ENCODE measurements around the gene SRRM4. TPM values are rescaled to one million over a fixed set of nuclear protein-coding genes. Genes with fewer than 3 reads are reported as not detected.

SRRM4 gene
- not detected in 2 replicates for total RNA-seq

GRCh38 chr12:118981285-118982211 is at the start of gene SRRM4:
Gene SRRM4 (plus strand): TSS chr12:118981541. CDS start chr12:118981883, 342 bp downstream.
- H3K27ac Mint-ChIP-seq, result no peak within 1 kb of the TSS
- no peaks in the 10 kb centered on the region for H3K9me3 Mint-ChIP-seq
- H3K4me3 Mint-ChIP-seq, result no peak within 1 kb of the TSS
- intact Hi-C loops (cut with micrococcal nuclease), result no loop called here
- H3K36me3 Mint-ChIP-seq (ENCODE audit: low read depth), result no peaks in the 10 kb centered on the region
- peak; percentile 64 for DNase-seq
- H3K4me1 Mint-ChIP-seq, result no peaks in the 10 kb centered on the region
- H3K27me3 Mint-ChIP-seq, result peaks cover 23% of the 10 kb centered on the region

- no peaks in the 10 kb centered on the region for H3K27me3 Mint-ChIP-seq
- H3K9me3 Mint-ChIP-seq, result no peaks in the 10 kb centered on the region
- no peaks in the 10 kb centered on the region for H3K4me1 Mint-ChIP-seq
- no peak overlapping the region for H3K27ac Mint-ChIP-seq
- no peak for DNase-seq
- no peak overlapping the region for H3K4me3 Mint-ChIP-seq
- intact Hi-C loops (cut with micrococcal nuclease), result no loop called here
- no peaks in the 10 kb centered on the region for H3K36me3 Mint-ChIP-seq (ENCODE audit: low read depth)
Observed at GRCh38 chr12:118946256-118946655, 35.1 kb upstream of the SRRM4 start.

- DNase-seq, result no peak
- H3K27ac Mint-ChIP-seq, result no peak overlapping the region
- no peaks in the 10 kb centered on the region for H3K36me3 Mint-ChIP-seq (ENCODE audit: low read depth)
- H3K27me3 Mint-ChIP-seq, result no peaks in the 10 kb centered on the region
- H3K9me3 Mint-ChIP-seq, result no peaks in the 10 kb centered on the region
- intact Hi-C loops (cut with micrococcal nuclease), result no loop called here
- H3K4me1 Mint-ChIP-seq, result no peaks in the 10 kb centered on the region
- no peak overlapping the region for H3K4me3 Mint-ChIP-seq
Observed at GRCh38 chr12:118958520-118958919, 22.8 kb upstream of the SRRM4 start.

- no peaks in the 10 kb centered on the region for H3K27me3 Mint-ChIP-seq
- DNase-seq, result no peak
- no peak overlapping the region for H3K4me3 Mint-ChIP-seq
- no peaks in the 10 kb centered on the region for H3K36me3 Mint-ChIP-seq (ENCODE audit: low read depth)
- no peaks in the 10 kb centered on the region for H3K4me1 Mint-ChIP-seq
- H3K27ac Mint-ChIP-seq, result no peak overlapping the region
- H3K9me3 Mint-ChIP-seq, result no peaks in the 10 kb centered on the region
- intact Hi-C loops (cut with micrococcal nuclease), result no loop called here
Observed at GRCh38 chr12:118959348-118959747, 22.0 kb upstream of the SRRM4 start.

GRCh38 chr12:118959985-118960560 is 21.3 kb upstream of the SRRM4 start:
- Mint-ChIP-seq H3K4me3 (no peak overlapping the region), H3K36me3 (ENCODE audit: low read depth) (no peaks in the 10 kb centered on the region), H3K4me1 (no peaks in the 10 kb centered on the region), H3K27ac (no peak overlapping the region), H3K27me3 (no peaks in the 10 kb centered on the region), H3K9me3 (no peaks in the 10 kb centered on the region)
- intact Hi-C loops (cut with micrococcal nuclease), result no loop called here
- no peak for DNase-seq

- intact Hi-C loops (cut with micrococcal nuclease), result no loop called here
- H3K9me3 Mint-ChIP-seq, result no peaks in the 10 kb centered on the region
- H3K36me3 Mint-ChIP-seq (ENCODE audit: low read depth), result no peaks in the 10 kb centered on the region
- H3K27ac Mint-ChIP-seq, result no peak overlapping the region
- DNase-seq, result no peak
- no peaks in the 10 kb centered on the region for H3K4me1 Mint-ChIP-seq
- no peak overlapping the region for H3K4me3 Mint-ChIP-seq
- H3K27me3 Mint-ChIP-seq, result no peaks in the 10 kb centered on the region
Observed at GRCh38 chr12:118960865-118961264, 20.5 kb upstream of the SRRM4 start.

- Mint-ChIP-seq H3K36me3 (ENCODE audit: low read depth) (no peaks in the 10 kb centered on the region), H3K9me3 (peaks cover 3% of the 10 kb centered on the region), H3K4me3 (no peak overlapping the region), H3K27me3 (no peaks in the 10 kb centered on the region), H3K27ac (no peak overlapping the region), H3K4me1 (no peaks in the 10 kb centered on the region)
- intact Hi-C loops (cut with micrococcal nuclease), result no loop called here
- no peak for DNase-seq
Observed at GRCh38 chr12:118964988-118965387, 16.4 kb upstream of the SRRM4 start.

GRCh38 chr12:118970856-118971255 is 10.5 kb upstream of the SRRM4 start:
- H3K36me3 Mint-ChIP-seq (ENCODE audit: low read depth), result no peaks in the 10 kb centered on the region
- intact Hi-C loops (cut with micrococcal nuclease), result no loop called here
- H3K27ac Mint-ChIP-seq, result no peak overlapping the region
- no peaks in the 10 kb centered on the region for H3K4me1 Mint-ChIP-seq
- H3K27me3 Mint-ChIP-seq, result no peaks in the 10 kb centered on the region
- peaks cover 3% of the 10 kb centered on the region for H3K9me3 Mint-ChIP-seq
- no peak overlapping the region for H3K4me3 Mint-ChIP-seq
- no peak for DNase-seq

GRCh38 chr12:118972982-118973381 is 8.4 kb upstream of the SRRM4 start:
- Mint-ChIP-seq H3K9me3 (no peaks in the 10 kb centered on the region), H3K36me3 (ENCODE audit: low read depth) (no peaks in the 10 kb centered on the region), H3K4me1 (no peaks in the 10 kb centered on the region), H3K4me3 (no peak overlapping the region), H3K27ac (no peak overlapping the region), H3K27me3 (no peaks in the 10 kb centered on the region)
- DNase-seq, result no peak
- intact Hi-C loops (cut with micrococcal nuclease), result no loop called here

GRCh38 chr12:118979763-118980406 is 1.5 kb upstream of the SRRM4 start:
- H3K27ac Mint-ChIP-seq, result no peak overlapping the region
- peak; percentile 72 for DNase-seq

GRCh38 chr12:118980407-118981014 is 830 bp upstream of the SRRM4 start:
- Mint-ChIP-seq H3K4me1 (no peaks in the 10 kb centered on the region), H3K9me3 (no peaks in the 10 kb centered on the region), H3K27me3 (peaks cover 23% of the 10 kb centered on the region), H3K36me3 (ENCODE audit: low read depth) (no peaks in the 10 kb centered on the region), H3K4me3 (no peak overlapping the region), H3K27ac (no peak overlapping the region)
- no peak for DNase-seq
- intact Hi-C loops (cut with micrococcal nuclease), result no loop called here

More at GRCh38 chr12:118979763-118980406, 1.5 kb upstream of the SRRM4 start:
- Mint-ChIP-seq H3K4me3 (no peak overlapping the region), H3K36me3 (ENCODE audit: low read depth) (no peaks in the 10 kb centered on the region), H3K27me3 (peaks cover 23% of the 10 kb centered on the region), H3K9me3 (no peaks in the 10 kb centered on the region), H3K4me1 (no peaks in the 10 kb centered on the region)
- intact Hi-C loops (cut with micrococcal nuclease), result no loop called here

- Mint-ChIP-seq H3K27ac (no peak overlapping the region), H3K4me1 (no peaks in the 10 kb centered on the region), H3K36me3 (ENCODE audit: low read depth) (no peaks in the 10 kb centered on the region), H3K27me3 (peaks cover 23% of the 10 kb centered on the region), H3K4me3 (no peak overlapping the region), H3K9me3 (no peaks in the 10 kb centered on the region)
- DNase-seq, result no peak
- intact Hi-C loops (cut with micrococcal nuclease), result no loop called here
Observed at GRCh38 chr12:118982302-118982701, 961 bp downstream of the SRRM4 start.

GRCh38 chr12:118982984-118983761 is 1.8 kb downstream of the SRRM4 start:
- Mint-ChIP-seq H3K36me3 (ENCODE audit: low read depth) (no peaks in the 10 kb centered on the region), H3K4me1 (no peaks in the 10 kb centered on the region), H3K27ac (no peak overlapping the region), H3K4me3 (no peak overlapping the region), H3K27me3 (peaks cover 23% of the 10 kb centered on the region), H3K9me3 (no peaks in the 10 kb centered on the region)
- intact Hi-C loops (cut with micrococcal nuclease), result no loop called here
- DNase-seq, result no peak

All from activated CD4-positive, alpha-beta T cell treated with anti-CD3 and anti-CD28 coated beads, Interleukin-2, amount 10 ng/mL, durations not matched to agents 24 days and 14 days (primary cell).